ENCODE measurements around the gene RABGGTA.
"Not testable (repeated sequence)": the region's sequence is repeated elsewhere in the genome, so short reads cannot be mapped to it uniquely, and the experiment has no call there.

The RABGGTA gene

DNA sequence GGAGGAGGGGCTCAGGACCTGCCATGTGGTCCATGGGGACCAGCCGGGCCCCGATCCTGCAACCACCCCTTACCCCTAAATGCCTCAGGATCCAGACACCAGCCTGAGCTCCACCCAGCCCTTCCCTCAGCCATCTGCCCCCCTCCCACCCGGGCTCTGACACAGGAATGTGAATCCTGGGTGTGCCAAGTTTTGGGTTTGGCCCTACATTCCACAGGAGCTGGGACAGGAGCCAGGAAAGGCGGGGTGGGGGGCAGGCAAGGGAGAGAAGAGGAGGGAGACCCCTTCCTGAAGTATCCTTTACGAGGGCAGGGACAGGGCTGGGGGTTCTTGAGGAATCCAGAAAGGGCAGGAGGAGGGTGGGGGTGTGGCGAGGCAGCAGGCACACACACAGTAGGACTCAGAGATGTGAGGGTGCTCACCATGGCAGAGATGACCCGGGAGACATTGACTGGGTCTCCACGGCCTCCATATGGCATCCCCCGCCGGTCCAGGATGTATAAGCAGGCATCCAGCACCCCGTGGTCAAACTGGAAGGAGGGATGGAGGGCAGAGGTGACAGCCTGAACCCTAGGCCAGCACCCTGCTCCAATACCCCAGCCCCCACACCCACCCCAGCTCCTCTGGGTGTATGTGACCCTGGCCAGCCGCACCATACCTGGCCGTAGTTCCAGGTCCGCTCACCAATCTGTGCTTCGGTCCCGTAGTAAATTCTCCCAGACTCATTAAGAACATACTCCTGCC, 11.9 kb downstream of the RABGGTA start:
- DNase-seq, result no peak

DNA sequence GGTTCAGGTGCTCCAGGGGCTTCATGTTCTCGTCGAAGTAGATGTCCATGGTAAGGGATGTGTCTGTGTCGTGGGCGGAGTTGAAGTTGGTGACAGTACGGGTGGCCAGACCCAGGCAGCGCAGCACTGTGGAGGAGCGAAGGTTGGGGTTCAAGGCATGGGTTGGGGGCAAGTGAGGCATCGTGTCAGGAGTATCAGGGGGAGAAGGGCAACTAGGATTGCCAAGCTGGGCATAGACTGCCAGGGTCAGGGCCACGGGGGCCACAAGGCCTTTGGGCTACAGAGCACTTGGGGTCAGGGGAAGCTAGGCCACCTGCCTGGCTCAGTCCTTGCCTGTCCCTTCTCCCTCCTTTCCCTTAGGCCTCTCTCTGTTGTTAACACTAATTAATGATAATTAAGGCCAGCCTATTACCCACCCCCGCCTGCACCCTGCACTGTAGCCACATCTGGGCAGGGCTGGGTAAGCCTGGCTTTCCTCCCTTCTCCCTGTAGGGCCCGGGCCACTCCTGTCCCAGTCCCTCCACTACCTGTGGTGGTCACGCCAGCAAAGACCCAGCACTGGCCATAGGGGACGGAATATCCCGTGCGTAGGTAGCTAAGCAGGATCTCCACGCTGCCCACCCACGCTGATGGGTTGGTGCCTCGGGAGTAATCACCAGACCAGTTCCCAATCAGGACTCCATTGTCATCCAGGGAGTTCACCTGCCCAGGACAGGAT, 12.7 kb downstream of the RABGGTA start:
- DNase-seq, result no peak

DNA sequence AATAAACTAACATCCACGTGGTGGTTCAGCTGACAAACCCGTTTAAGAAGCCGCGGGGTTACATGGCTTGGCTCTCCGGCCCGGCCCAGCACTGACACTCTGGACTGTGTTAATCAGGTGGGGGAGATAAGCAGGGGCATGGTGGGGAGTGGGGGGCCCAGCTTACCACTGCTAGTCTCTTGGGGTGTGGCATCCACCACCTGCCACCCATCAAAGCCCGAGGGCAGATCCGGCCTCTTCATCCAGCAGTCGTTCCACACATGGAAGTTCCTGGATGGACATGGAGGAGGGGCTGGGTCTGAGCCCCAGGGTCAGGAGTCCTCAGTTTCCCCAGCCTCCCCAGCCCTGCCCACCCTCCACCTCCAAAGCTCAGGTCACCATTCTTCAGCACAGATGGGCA, 13.3 kb downstream of the RABGGTA start:
- DNase-seq, result no peak

DNA sequence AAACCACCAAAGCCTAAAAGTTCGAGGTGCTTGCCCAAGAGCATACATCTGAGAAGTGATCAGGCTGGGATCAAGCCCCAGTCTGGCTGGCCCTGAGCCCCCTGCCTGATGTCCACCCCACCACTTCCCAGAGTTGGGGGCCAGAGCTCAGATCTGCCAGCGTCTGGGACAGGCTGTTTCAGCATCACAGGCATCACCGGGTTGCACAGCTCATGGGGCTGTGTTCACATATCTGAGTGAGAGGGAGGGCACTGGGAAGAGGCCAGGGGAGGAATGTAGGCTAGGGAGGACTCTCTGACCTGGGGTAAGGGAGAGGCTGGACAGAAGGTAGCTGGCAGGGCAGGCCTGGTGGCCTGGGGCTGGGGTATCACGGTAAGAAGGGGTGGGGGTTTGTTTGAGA, 14.4 kb downstream of the RABGGTA start:
- DNase-seq, result no peak

DNA sequence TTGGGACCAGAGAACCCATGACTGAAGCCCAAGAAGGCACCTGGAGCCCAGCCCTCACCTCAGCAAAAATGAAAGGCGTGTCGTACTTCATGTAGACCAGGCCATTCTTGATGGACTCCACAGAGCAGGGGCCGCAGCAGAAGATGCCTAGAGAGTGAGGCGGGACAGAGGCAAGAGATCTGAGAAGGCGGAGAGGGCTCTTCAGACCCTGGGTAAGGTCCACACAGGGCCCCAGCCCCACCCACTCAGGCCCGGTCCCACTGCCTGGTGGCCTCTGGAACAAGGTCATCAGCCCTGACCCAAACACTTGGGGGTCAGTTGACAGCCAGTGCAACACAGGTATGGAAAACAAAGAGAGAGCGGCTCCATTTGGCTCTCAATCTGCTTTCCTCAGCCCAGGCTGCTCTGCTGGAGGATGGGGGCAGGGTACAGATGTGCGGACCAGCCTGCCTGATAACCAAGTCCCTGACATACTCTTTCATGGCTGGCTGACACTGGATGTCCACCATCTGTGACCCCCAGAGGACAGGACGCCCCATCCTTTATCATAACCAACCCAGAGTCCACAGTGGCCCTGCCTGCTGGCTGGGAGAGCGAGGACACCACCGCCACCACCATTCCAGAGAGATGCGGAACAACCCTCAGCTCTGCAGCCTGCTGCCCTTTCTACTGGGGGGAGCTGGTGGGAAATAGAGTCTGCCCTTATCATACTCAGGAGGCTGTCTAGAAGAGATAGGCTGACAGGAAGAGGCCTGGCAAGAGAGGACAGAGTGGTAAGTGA, 15.3 kb downstream of the RABGGTA start:
- DNase-seq, result no peak

DNA sequence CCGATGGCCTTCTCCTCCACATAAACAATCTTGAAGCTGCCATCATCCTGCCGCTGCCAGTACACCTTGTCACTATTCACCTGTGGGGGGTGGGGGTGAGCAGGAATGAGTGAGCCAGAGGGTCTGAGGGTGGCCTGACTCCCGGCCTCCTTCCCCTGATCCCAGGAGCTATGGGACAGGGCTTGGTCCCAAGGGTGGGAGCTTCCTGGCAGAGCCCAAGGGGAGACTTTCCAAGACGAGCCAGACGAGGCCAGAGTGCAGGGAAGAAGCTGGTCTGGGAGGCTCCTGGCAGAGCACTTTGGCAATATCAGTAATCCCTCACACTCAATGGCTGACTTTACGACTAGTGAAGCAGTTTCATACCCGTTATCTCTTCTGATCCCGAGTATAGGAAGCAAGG, 16.0 kb downstream of the RABGGTA start:
- no peak for DNase-seq

DNA sequence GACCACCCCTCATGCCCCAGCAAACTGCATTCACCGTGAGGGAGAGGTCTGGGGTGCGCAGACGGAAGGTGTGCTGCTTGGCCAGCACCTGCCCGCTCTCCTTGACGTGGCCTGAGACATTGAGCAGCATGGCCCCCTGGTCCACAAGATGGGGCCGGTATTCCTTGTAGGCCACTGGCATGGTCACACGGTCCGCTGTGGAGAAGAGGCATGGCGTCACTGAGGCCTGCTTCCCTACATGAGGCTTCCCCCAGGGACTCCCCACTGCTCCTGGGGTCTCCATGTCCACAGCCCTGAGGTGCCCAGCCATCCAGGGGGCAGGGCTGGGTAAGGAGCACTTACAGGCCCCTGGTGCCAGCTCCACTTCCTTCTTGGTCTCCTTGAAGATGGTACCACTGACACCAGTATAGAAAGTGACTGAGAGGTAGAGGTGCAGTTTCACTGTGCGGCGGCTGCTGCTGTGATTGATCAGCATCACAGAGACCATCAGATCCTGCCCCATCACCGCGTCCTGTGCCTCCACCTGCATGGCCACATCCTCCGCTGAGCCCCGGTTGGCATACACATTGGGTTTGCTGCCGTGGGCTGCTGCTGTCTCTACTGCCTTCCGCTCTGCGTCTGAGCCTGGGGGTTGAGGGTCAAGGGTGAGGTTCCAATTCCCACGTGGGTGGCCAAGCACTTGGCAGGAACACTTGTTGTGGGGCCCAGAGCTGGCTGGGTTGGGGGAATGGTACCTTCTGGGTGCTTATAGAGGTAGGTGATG, 16.6 kb downstream of the RABGGTA start:
- no peak for DNase-seq

DNA sequence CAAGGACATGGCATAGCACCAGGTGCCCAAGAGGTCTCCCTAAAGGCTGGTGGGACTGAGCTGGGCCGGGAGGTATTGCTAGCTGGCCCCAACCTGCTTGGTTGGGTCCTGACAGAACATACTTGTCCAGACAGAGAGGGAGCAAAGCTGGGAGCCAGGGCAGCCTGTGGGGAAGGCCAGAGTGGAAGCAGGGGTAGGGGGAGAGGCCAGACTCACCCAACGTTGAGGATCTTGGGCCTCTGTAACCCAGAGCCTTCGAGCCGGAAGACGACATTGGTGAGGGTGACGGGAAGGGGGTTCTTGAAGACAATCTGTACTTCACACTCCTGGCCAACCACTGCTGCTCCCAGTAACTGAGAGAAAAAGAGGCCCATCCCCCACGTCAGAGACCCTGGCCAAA, 17.5 kb downstream of the RABGGTA start:
- no peak for DNase-seq

DNA sequence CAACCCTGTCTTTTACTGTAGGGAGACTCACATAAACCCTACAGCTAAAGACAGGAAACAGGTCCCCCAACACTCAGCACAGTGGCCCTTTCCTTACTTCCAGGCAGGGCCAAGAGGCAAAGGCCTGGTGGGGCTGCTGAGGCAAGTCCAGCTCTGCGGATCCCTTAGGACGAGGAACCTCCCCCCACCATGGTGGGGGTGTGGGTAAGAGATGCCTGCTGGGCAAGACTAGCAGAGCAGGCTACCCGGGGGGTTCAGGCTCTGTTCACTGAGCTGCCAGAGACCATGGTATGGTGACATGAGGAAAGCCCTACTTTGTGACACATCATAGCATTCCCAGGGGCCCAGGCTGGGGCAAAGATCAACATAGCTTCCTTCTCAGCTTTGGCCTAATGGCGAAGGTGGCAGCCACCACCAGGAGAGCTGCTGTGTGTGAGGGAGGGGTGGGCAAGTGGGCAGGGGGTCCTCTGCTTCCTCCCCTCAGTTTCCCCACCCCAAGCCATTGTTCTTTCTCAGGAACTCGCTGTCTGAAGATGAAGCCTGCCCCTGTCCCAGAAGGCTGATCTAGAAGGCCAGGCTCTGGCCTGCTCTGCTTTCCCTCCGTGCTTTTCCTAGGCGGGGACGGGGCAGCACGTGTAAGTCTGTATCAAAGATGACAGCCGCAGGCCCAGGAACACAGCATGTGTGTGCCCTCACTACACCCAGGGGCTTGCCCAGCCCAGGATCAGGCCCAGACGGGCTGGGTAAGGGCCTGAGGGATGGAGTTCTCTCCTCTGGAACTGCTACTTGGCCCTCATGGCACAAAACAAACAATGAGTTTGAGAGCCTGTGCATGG, 18.9 kb downstream of the RABGGTA start:
- DNase-seq, result no peak

DNA sequence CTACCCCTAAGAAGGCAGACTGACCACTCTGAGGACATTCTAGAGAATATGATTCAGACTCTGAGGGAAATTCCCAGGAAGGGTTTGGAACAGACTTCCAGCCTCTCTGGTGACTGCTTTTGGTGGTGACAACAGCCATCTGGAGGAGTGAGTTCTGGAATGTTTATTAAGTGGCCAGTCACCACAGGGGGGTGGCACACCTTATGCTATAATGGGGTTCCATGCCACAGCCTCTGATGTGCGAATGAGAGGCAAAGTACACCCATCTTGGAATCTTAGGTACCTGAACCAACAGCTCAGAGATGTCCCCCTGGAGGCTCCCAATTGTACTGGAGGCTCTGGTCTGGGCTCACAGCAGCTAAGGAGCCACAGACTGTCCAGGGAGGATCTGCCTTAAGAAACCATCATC, 19.5 kb downstream of the RABGGTA start:
- no peak for DNase-seq

DNA sequence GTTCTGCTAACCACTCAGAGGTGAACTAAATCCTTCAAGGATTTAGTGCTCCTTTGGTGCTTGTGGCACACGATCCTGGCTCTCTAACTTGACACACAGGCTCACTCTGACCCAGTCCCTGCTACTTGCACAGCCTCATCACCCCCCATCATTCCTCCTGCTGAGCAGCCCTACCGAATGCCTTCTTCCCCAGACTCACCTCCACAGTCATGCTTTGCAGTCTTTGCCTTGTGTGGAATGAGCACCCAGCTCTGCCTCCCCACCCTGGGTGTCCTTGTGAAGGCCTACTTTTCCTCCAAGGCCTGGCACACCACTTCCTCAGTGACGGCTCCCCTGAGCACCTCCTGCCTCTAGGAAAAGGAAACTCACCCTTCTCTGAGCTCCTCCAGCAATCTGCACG, 21.0 kb downstream of the RABGGTA start:
- no peak for DNase-seq

DNA sequence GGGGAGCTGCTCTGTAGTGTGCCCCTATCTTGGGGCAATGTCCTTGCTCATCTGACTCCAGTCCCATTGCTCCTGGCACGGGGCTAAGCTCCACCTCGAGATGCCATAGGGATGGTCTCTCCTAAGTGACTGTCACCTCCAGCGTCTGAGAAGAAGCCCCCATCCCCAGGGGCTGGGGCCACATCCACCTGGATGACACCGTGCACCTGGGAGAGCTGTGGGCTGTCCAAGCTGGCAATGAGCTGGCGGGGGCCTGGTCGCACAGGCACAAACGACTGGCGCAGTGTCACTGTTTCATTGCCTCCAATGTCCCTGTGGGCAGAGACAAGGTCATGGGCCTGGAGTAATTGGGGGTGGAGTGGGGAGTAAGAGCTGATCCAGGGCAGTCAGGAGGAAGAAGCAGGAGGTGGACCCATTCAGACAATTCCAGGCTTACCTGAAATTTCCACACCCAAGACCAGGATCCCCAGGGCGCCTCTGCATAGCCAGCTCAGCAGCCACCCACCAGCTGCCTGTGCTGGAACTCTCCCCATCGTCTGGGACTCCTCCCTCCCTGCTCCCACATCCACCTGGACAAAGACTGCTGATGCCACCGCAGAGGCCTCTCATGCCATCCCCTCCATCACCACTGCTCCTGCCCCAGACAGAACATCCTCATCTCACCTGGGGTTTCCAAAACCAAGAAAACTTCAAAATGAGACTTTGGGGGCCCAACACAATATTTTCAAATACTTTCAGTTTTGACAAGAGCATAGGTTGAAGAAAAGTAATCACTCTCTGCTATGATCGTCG, 22.0 kb downstream of the RABGGTA start:
- DNase-seq, result no peak

DNA sequence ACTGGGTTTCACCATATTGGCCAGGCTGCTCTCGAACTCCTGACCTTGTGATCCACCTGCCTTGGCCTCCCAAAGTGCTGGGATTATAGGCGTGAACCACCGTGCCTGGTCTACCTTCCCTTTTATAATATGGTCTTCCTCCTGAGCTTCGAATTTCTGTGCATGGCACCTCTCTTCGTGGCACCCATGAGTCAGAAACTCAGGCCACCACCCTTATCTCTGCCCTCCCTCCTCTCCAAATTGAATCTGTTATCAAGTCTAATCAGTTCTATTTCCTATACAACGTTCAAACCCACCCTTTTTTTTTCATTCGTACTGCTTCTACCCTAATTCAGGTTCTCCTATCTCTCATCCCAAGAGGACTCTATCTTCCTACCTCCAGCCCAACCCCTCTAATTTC, 24.0 kb downstream of the RABGGTA start:
- no peak for DNase-seq

DNA sequence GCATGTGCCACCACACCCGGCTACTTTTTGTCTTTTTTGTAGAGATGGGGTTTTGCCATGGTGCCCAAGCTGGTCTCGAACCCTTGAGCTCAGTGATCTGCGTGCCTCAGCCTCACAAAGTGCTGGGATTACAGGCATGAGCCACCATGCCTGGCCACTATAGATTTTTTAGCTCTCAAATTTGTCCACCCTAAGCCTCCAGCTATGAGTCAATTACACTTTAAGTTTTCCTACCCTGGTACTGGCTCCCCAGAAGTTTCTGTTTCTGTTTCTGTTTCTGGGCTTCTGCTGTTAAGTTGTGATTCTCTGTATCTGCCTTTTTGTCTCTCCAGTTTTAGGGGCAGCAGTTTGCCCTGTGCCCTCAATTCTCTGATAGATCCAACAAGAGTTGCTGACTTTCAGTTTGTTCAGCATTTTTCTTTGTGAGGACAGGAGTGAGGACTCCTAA, 24.6 kb downstream of the RABGGTA start:
- DNase-seq, result no peak

DNA sequence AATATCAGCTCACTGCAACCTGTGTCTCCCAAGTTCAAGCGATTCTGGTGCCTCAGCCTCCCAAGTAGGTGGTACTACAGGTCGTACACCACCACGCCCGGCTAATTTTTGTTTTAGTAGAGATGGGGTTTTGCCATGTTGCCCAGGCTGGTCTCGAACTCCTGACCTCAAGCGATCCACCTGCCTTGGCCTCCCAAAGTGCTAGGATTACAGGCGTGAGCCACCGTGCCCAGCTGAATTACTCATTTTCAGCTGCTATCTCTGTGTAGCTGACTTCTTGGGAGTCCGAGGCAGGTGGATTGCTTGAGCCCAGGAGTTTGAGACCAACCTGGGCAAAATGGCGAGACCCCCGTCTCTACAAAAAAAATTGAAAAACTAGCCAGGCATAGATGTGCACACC, 26.0 kb downstream of the RABGGTA start:
- not testable (repeated sequence) for DNase-seq

DNA sequence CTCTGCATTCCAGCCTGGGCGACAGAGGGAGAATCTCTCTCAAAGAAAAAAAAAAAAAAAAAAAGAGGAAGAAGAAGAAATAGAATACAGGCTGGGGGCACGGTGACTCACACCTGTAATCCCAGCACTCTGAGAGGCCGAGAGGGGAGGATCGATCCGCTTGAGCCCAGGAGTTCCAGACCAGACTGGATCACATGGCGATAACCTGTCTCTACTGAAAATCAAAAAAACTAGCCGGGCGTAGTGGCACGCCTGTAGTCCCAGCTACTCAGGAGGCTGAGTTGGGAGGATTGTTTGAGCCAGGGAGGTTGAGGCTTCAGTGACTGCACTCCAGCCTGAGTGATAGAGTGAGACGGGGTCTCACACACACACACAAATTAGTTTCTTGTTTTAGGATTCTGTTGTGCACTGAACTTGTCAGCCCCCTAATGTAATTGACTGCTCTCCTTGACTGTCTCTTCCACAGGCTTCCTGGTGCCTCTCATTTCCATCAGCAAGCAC, 28.0 kb downstream of the RABGGTA start:
- no peak for DNase-seq

DNA sequence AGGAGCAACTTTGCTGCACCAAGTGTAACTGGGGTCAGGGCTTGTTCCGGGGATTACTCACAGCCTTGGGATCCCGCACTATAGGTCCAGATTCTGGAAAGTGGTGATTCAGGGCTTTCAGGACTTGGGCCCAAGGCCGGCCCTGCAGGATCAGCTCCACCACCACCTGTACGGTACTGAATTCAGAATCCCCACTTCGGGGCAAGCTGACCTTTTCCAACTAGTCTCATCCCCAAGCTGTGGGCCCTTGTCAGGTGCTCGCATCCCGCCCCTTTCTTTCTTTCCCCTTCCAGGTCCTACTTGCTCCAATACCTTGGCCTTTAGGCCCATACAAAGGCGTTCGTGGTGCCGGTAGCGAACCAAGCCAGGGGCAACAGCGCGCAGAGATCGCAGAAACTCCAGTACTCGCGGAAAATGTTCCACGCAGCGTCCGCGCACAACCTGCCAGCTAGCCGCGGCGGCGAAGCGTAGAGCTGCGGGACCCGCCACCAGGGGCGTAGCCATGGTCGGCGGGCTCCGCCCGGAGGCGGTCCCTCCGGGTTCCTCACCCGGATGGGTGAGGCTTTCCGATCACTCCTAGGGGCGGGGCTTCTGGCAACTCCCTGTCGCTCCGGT, 29.5 kb downstream of the RABGGTA start:
- DNase-seq, result peak; percentile 92 to 94

DNA sequence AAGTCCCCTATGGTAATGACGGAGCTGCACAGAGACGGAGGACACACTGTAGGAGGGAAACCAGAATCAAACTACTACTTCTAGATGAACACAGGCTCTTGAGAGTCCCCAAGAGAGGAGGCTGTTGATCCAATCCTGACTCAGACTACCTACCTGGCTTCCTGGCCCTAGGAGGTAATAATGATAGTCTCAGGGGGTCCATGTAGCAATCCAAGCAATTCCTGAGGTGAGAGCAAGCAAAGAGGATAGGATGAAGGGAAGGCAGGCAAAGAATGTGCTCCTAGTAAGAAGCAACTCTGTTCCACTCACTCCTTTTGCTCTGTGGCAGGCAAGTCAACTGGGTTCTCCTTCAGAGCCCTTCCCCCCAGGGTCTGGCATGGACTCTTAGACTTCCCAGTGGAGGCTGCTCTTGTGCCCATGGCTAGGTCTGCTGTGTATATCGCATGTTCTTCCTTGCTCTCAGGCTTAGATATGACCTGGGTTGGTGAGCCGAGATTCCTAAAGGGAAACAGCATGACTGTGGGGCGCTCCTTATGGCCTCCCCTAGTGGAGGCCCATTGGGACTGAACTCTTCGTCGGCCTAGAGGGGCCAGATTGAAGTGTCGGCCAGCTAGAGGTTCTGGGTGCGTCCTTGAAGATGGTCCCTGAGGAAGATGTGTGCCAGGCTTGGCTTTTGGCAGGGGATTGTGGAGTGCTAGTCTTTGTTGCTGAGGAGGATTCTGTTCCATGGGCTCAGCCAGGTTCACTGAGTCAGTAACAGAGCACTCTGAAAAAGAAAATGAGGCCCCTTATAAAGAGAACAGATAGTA, 31.1 kb downstream of the RABGGTA start:
- no peak for DNase-seq

DNA sequence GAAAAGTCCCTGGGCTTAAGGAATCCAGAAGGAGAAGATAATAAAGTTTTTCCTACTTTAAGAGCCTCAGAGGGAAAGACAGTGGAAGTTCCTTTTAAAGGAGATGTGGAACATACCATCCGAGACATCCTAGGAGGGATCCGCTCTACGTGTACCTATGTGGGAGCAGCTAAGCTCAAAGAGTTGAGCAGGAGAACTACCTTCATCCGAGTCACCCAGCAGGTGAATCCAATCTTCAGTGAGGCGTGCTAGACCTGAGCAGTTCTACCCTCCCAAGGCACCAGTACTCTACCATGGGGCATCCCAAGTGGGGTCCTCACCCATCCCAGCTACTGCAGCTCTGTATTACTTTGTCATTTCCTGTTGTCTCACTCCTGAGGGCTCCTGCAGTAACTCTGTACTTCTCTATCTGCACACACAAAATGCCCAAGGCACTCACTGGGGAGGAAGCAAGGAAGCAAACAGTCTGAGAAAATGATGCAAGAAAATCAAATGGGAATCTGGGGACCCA, 32.8 kb downstream of the RABGGTA start:
- no peak for DNase-seq

Data from inflammatory macrophage (primary cell).